Measurements from ENCODE around the gene ZNF692. TPM values are rescaled to one million over a fixed set of nuclear protein-coding genes. Genes with fewer than 3 reads are reported as not detected.

ZNF692 gene
- total RNA-seq, 1 donor, result 22.0 TPM

DNA sequence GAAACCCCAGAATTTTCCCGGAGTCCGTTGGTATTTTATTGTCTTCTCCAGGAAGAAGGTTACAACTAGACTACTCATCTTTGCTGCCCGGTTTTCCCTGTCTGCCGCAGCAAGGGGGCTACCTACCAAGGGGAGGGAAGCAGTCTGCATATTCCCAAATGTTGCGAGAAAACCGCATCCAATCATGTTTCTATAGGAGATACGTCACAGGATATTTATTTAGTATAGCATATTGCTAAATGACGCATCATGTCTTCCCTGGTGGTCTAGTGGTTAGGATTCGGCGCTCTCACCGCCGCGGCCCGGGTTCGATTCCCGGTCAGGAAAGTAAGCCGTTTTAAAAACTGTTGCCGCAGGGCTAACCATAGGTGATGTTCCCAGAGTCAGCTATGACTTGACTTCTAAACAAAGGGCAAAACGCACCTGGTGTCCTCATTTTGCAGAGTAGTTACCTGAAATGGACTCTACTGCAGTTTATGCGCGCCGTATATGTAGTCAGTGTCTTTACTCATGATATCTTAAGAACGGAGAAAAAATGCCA lies 15.2 kb upstream of the ZNF692 start:
- TF ChIP-seq, protein P1, sequence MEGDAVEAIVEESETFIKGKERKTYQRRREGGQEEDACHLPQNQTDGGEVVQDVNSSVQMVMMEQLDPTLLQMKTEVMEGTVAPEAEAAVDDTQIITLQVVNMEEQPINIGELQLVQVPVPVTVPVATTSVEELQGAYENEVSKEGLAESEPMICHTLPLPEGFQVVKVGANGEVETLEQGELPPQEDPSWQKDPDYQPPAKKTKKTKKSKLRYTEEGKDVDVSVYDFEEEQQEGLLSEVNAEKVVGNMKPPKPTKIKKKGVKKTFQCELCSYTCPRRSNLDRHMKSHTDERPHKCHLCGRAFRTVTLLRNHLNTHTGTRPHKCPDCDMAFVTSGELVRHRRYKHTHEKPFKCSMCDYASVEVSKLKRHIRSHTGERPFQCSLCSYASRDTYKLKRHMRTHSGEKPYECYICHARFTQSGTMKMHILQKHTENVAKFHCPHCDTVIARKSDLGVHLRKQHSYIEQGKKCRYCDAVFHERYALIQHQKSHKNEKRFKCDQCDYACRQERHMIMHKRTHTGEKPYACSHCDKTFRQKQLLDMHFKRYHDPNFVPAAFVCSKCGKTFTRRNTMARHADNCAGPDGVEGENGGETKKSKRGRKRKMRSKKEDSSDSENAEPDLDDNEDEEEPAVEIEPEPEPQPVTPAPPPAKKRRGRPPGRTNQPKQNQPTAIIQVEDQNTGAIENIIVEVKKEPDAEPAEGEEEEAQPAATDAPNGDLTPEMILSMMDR (IDR thresholded peaks at IDR 0.05; ENCODE audit: insufficient read depth, low read depth, low read length), result no peak
- H3K4me3 ChIP-seq (ENCODE audit: low read depth, low read length), result peak overlapping the region; percentile 93
- DNase-seq (ENCODE audit: low read depth), result peak; percentile 93

- H3K4me3 ChIP-seq (ENCODE audit: low read depth, low read length), result peak overlapping the region; percentile 93
- TF ChIP-seq, protein P1 (IDR thresholded peaks at IDR 0.05; ENCODE audit: insufficient read depth, low read depth, low read length), result no peak
- DNase-seq (ENCODE audit: low read depth), result peak; percentile 97
These were observed 14.6 kb upstream of the ZNF692 start for GRCh38 chr1:248873409-248873992.

DNA sequence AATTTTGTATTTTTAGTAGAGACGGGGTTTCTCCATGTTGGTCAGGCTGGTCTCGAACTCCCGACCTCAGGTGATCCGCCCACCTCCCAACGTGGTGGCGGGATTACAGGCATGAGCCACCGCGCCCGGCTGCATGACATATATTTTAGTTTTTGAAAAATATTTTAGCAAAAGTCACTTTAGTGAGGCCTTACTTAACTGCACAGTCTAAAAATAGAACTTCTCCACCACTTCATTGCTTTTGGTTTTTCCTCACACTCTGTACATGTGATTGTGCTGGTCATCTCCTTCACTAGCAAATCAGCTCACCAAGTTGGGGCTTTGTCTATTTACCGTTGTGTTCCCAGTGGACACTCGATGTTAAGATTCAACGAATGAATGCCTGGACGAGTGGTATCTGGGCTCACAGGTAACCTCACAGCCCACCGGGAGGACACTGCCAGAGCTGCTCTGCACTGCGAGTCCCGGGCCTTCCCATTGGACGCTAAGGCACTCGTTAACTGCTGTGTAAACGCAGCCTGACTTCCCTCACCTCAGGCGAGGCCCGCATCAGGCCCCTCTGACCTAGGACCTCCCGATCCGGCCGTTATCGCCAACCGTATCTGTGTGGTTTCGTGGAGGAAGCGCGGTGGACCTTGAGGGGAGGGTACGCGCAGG lies 14.0 kb upstream of the ZNF692 start:
- peak overlapping the region; percentile 93 for H3K4me3 ChIP-seq (ENCODE audit: low read depth, low read length)
- peak; percentile 77 for DNase-seq (ENCODE audit: low read depth)
- TF ChIP-seq, protein P1 (IDR thresholded peaks at IDR 0.05; ENCODE audit: insufficient read depth, low read depth, low read length), result no peak

GRCh38 chr1:248871837-248872401 lies 13.0 kb upstream of the ZNF692 start:
- peak overlapping the region; percentile 93 for H3K4me3 ChIP-seq (ENCODE audit: low read depth, low read length)
- TF ChIP-seq, protein P1 (IDR thresholded peaks at IDR 0.05; ENCODE audit: insufficient read depth, low read depth, low read length), result no peak
- DNase-seq (ENCODE audit: low read depth), result no peak

- TF ChIP-seq, protein P1 (IDR thresholded peaks at IDR 0.05; ENCODE audit: insufficient read depth, low read depth, low read length), result no peak
- peak; percentile 67 for DNase-seq (ENCODE audit: low read depth)
- peak overlapping the region; percentile 69 for H3K4me3 ChIP-seq (ENCODE audit: low read depth, low read length)
These were observed 4.4 kb upstream of the ZNF692 start for GRCh38 chr1:248862998-248863881.

- TF ChIP-seq, protein P1 (IDR thresholded peaks at IDR 0.05; ENCODE audit: insufficient read depth, low read depth, low read length), result no peak
- no peak for DNase-seq (ENCODE audit: low read depth)
- peak overlapping the region; percentile 69 for H3K4me3 ChIP-seq (ENCODE audit: low read depth, low read length)
These were observed 3.8 kb upstream of the ZNF692 start for GRCh38 chr1:248862695-248862997.

Data from fibroblast of villous mesenchyme (primary cell).